Kidney (tissue), 14 donors: ENCODE results near the gene SPOP. TPM values are rescaled to one million over a fixed set of nuclear protein-coding genes. Genes with fewer than 3 reads are reported as not detected.

Experiments
- DNase-seq, 5 donors: peaks; one replicate each; pipeline ENCODE4 v3.0.0-alpha.2; 2013 to 2020
- FAIRE-seq: peaks from 2 replicates; lab custom pipeline; 2012; peaks lifted over from hg19 to GRCh38; lab: Jason Lieb, UNC
- H3K27ac ChIP-seq, 2 donors: one replicate each; pipeline ENCODE4 v1.7.0; 2013; ENCODE audit warnings: low read depth in 2 of 2, low read length in 2 of 2, inconsistent platforms in 1 of 2
- H3K27me3 ChIP-seq: one replicate; pipeline ENCODE4 v1.7.1; 2013; ENCODE audit warnings: low read length, inconsistent platforms; ENCODE audit not compliant: control insufficient read depth, insufficient read depth
- H3K36me3 ChIP-seq, 3 donors: one replicate each; pipeline versions ENCODE4 v1.7.0 to v1.7.1; 2013; ENCODE audit warnings: low read length in 3 of 3, control low read depth in 1 of 3, inconsistent platforms in 1 of 3; ENCODE audit not compliant: insufficient read depth in 3 of 3, control insufficient read depth in 2 of 3
- H3K4me1 ChIP-seq, 3 donors: one replicate each; pipeline versions ENCODE4 v1.7.0 to v1.7.1; 2013; ENCODE audit warnings: low read length in 3 of 3, inconsistent platforms in 1 of 3, low read depth in 1 of 3; ENCODE audit not compliant: control insufficient read depth in 2 of 3, insufficient read depth in 2 of 3
- H3K4me3 ChIP-seq, 3 donors: one replicate each; pipeline versions ENCODE4 v1.7.0 to v1.8.1; 2013; ENCODE audit warnings: low read length in 3 of 3, control low read depth in 1 of 3, inconsistent platforms in 1 of 3
- H3K9ac ChIP-seq, 3 donors: one replicate each; pipeline versions ENCODE4 v1.7.0 to v1.7.1; 2013; ENCODE audit warnings: low read length in 3 of 3, control low read depth in 1 of 3, inconsistent platforms in 1 of 3
- H3K9me3 ChIP-seq, 3 donors: one replicate each; pipeline versions ENCODE4 v1.7.0 to v1.7.1; 2013; ENCODE audit warnings: low read length in 3 of 3, control low read depth in 1 of 3, inconsistent platforms in 1 of 3; ENCODE audit not compliant: control insufficient read depth in 2 of 3, insufficient read depth in 1 of 3
- intact Hi-C: fragments of 100-400 bp; cut with DNase I; formaldehyde crosslinking; loops from one replicate; pipeline ENCODE4 v1.11.1; 2022
- polyA plus RNA-seq: library from polyadenylated mRNA; stranded (reverse); fragments of 350-450 nt; fragmentation: Illumina TruSeq; extraction: RNeasy Lipid Tissue Mini Kit (QIAGEN cat#74804); gene quantifications from one replicate; pipeline ENCODE4 v1.2.3, GENCODE V29; 2014; ENCODE audit warnings: low read depth, low replicate concordance; ENCODE audit not compliant: insufficient read depth
- total RNA-seq: library from RNA; stranded (reverse); fragmentation: NEBNext Ultra II Directional; extraction: Animal tissue kit (Norgen Biotek cat#: 25700); gene quantifications from one replicate; pipeline ENCODE4 v1.2.1, GENCODE V29; 2021
- TF ChIP-seq, protein P1 (sequence below): IDR thresholded peaks from 3 replicates; pipeline ENCODE4 v1.5.1; 2012; ENCODE audit warnings: mild to moderate bottlenecking, moderate library complexity, borderline replicate concordance; ENCODE audit not compliant: insufficient read depth; ENCODE audit errors: extremely low read depth
- donor health status: control.
- donor health status: control.
- donor health status: control.
- donor health status: control.
- donor health status: control.
- donor health status: DM: yes; HTN: yes; CAD: no.
- donor health status: Normal renal cell carcinoma (clear cell type).

The SPOP gene
- total and polyA plus RNA-seq, 2 donors from 2014 or later: 28.2 to 73.8 TPM

DNA sequence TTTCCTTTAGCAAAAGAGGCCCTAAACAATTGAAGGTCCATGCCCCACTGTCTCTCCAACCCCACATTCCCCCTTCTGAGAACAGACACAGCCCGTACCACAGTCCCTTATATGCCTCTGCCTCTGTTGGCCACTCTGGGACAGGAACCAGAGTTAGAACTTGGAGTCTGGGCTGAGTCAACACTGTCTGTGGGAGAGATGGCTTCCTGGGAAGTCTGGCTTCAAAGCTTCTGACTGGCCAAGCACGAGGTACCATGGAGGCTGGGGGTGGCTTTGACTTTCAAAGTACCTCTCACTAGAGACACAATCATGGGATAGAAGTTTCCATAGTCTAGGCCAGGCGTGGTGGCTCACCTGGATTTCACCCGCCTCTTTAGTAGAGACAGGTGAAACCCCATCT, 14.9 kb upstream of the SPOP start:
- TF ChIP-seq, protein P1, sequence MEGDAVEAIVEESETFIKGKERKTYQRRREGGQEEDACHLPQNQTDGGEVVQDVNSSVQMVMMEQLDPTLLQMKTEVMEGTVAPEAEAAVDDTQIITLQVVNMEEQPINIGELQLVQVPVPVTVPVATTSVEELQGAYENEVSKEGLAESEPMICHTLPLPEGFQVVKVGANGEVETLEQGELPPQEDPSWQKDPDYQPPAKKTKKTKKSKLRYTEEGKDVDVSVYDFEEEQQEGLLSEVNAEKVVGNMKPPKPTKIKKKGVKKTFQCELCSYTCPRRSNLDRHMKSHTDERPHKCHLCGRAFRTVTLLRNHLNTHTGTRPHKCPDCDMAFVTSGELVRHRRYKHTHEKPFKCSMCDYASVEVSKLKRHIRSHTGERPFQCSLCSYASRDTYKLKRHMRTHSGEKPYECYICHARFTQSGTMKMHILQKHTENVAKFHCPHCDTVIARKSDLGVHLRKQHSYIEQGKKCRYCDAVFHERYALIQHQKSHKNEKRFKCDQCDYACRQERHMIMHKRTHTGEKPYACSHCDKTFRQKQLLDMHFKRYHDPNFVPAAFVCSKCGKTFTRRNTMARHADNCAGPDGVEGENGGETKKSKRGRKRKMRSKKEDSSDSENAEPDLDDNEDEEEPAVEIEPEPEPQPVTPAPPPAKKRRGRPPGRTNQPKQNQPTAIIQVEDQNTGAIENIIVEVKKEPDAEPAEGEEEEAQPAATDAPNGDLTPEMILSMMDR: no peak

GRCh38 chr17:49691677-49692191, 13.8 kb upstream of the SPOP start:
- TF ChIP-seq, protein P1: no peak
- no peaks in the 10 kb centered on the region for H3K4me1 ChIP-seq
- H3K4me3 ChIP-seq: no peak overlapping the region
- peak overlapping the region; percentile 29 to 48 for H3K27ac ChIP-seq
- FAIRE-seq: no peak
- H3K9me3 ChIP-seq: no peaks in the 10 kb centered on the region
- H3K27me3 ChIP-seq: no peaks in the 10 kb centered on the region
- no peak overlapping the region for H3K9ac ChIP-seq
- no peaks in the 10 kb centered on the region for H3K36me3 ChIP-seq
- intact Hi-C loops: loop anchor here (5.0 kb wide), 1 partner anchor 119 kb away; no protein-coding TSS in a partner anchor
- peak in 1 of 5 donors; percentile 5 for DNase-seq

More for the DNA sequence above, 14.9 kb upstream of the SPOP start:
- intact Hi-C loops: loop anchor here (5.0 kb wide), 1 partner anchor 120 kb away; no protein-coding TSS in a partner anchor
- H3K27ac ChIP-seq: no peak overlapping the region
- H3K36me3 ChIP-seq: no peaks in the 10 kb centered on the region
- no peak overlapping the region for H3K9ac ChIP-seq
- H3K9me3 ChIP-seq: no peaks in the 10 kb centered on the region
- no peaks in the 10 kb centered on the region for H3K27me3 ChIP-seq
- no peak overlapping the region for H3K4me3 ChIP-seq
- FAIRE-seq (no peak), DNase-seq (no peak)
- H3K4me1 ChIP-seq: no peaks in the 10 kb centered on the region

- TF ChIP-seq, protein P1: no peak
- no peak overlapping the region for H3K4me3 ChIP-seq
- H3K27ac ChIP-seq: peak overlapping the region; percentile 29 to 48
- DNase-seq (no peak), FAIRE-seq (no peak)
- no peaks in the 10 kb centered on the region for H3K9me3 ChIP-seq
- intact Hi-C loops: loop anchor here (5.0 kb wide), 1 partner anchor 119 kb away; no protein-coding TSS in a partner anchor
- no peaks in the 10 kb centered on the region for H3K4me1 ChIP-seq
- no peaks in the 10 kb centered on the region for H3K36me3 ChIP-seq
- H3K27me3 ChIP-seq: no peaks in the 10 kb centered on the region
- H3K9ac ChIP-seq: no peak overlapping the region
These were observed 13.3 kb upstream of the SPOP start for GRCh38 chr17:49691086-49691676.
